ENCODE measurements around the gene ADAMTS2. TPM values are rescaled to one million over a fixed set of nuclear protein-coding genes. Genes with fewer than 3 reads are reported as not detected.

ADAMTS2 gene
- total RNA-seq, 2 experiments from 2014 or later: not detected

GRCh38 chr5:179376701-179377420, 31.6 kb upstream of the ADAMTS2 start:
- Mint-ChIP-seq H3K4me1 (ENCODE audit: low read depth) (no peaks in the 10 kb centered on the region), H3K27ac (no peak overlapping the region), H3K36me3 (ENCODE audit: low read depth) (no peaks in the 10 kb centered on the region), H3K27me3 (ENCODE audit: low read depth) (no peaks in the 10 kb centered on the region), H3K4me3 (no peak overlapping the region), H3K9me3 (no peaks in the 10 kb centered on the region)
- no peak for DNase-seq
- intact Hi-C loops (cut with micrococcal nuclease): no loop called here
- CTCF ChIA-PET: interaction anchor here (0.7 kb wide), 1 partner anchor 219 kb away, joined by 4 read pairs; no protein-coding TSS in a partner anchor

- intact Hi-C loops (cut with micrococcal nuclease): no loop called here
- Mint-ChIP-seq H3K27me3 (ENCODE audit: low read depth) (no peaks in the 10 kb centered on the region), H3K4me3 (no peak overlapping the region), H3K27ac (no peak overlapping the region), H3K9me3 (no peaks in the 10 kb centered on the region), H3K36me3 (ENCODE audit: low read depth) (no peaks in the 10 kb centered on the region), H3K4me1 (ENCODE audit: low read depth) (no peaks in the 10 kb centered on the region)
- no peak for DNase-seq
- CTCF ChIA-PET: interaction anchor here (0.7 kb wide), 1 partner anchor 220 kb away, joined by 4 read pairs; no protein-coding TSS in a partner anchor
Observed at GRCh38 chr5:179375831-179376365, 30.6 kb upstream of the ADAMTS2 start.

GRCh38 chr5:179375236-179375685, 30.0 kb upstream of the ADAMTS2 start:
- Mint-ChIP-seq H3K4me3 (no peak overlapping the region), H3K27me3 (ENCODE audit: low read depth) (no peaks in the 10 kb centered on the region), H3K9me3 (no peaks in the 10 kb centered on the region), H3K27ac (no peak overlapping the region), H3K4me1 (ENCODE audit: low read depth) (no peaks in the 10 kb centered on the region), H3K36me3 (ENCODE audit: low read depth) (no peaks in the 10 kb centered on the region)
- intact Hi-C loops (cut with micrococcal nuclease): no loop called here
- DNase-seq: no peak
- CTCF ChIA-PET: no interaction called here

- CTCF ChIA-PET: no interaction called here
- Mint-ChIP-seq H3K36me3 (ENCODE audit: low read depth) (no peaks in the 10 kb centered on the region), H3K4me3 (no peak overlapping the region), H3K27me3 (ENCODE audit: low read depth) (no peaks in the 10 kb centered on the region), H3K9me3 (no peaks in the 10 kb centered on the region), H3K27ac (no peak overlapping the region), H3K4me1 (ENCODE audit: low read depth) (no peaks in the 10 kb centered on the region)
- DNase-seq: no peak
- intact Hi-C loops (cut with micrococcal nuclease): no loop called here
Observed at GRCh38 chr5:179374506-179375235, 29.4 kb upstream of the ADAMTS2 start.

GRCh38 chr5:179373961-179374505, 28.8 kb upstream of the ADAMTS2 start:
- CTCF ChIA-PET: no interaction called here
- Mint-ChIP-seq H3K27me3 (ENCODE audit: low read depth) (no peaks in the 10 kb centered on the region), H3K9me3 (no peaks in the 10 kb centered on the region), H3K27ac (no peak overlapping the region), H3K4me3 (no peak overlapping the region), H3K4me1 (ENCODE audit: low read depth) (no peaks in the 10 kb centered on the region), H3K36me3 (ENCODE audit: low read depth) (no peaks in the 10 kb centered on the region)
- intact Hi-C loops (cut with micrococcal nuclease): no loop called here
- no peak for DNase-seq

- no peaks in the 10 kb centered on the region for H3K4me1 Mint-ChIP-seq (ENCODE audit: low read depth)
- H3K27me3 Mint-ChIP-seq (ENCODE audit: low read depth): no peaks in the 10 kb centered on the region
- H3K27ac Mint-ChIP-seq: no peak overlapping the region
- intact Hi-C loops (cut with micrococcal nuclease): no loop called here
- no peak for DNase-seq
- no peak overlapping the region for H3K4me3 Mint-ChIP-seq
- H3K9me3 Mint-ChIP-seq: no peaks in the 10 kb centered on the region
- CTCF ChIA-PET: no interaction called here
- no peaks in the 10 kb centered on the region for H3K36me3 Mint-ChIP-seq (ENCODE audit: low read depth)
Observed at GRCh38 chr5:179373101-179373934, 28.1 kb upstream of the ADAMTS2 start.

- Mint-ChIP-seq H3K27ac (no peak overlapping the region), H3K36me3 (ENCODE audit: low read depth) (no peaks in the 10 kb centered on the region), H3K4me1 (ENCODE audit: low read depth) (no peaks in the 10 kb centered on the region), H3K4me3 (no peak overlapping the region), H3K9me3 (no peaks in the 10 kb centered on the region), H3K27me3 (ENCODE audit: low read depth) (no peaks in the 10 kb centered on the region)
- CTCF ChIA-PET: interaction anchor here (1.1 kb wide), 1 partner anchor 10 kb away, joined by 3 read pairs; no protein-coding TSS in a partner anchor
- no peak for DNase-seq
- intact Hi-C loops (cut with micrococcal nuclease): no loop called here
Observed at GRCh38 chr5:179371681-179372680, 26.7 kb upstream of the ADAMTS2 start.

- CTCF ChIA-PET: interaction anchor here (1.1 kb wide), 1 partner anchor 10 kb away, joined by 3 read pairs; no protein-coding TSS in a partner anchor
- H3K9me3 Mint-ChIP-seq: no peaks in the 10 kb centered on the region
- no peaks in the 10 kb centered on the region for H3K27me3 Mint-ChIP-seq (ENCODE audit: low read depth)
- no peak overlapping the region for H3K27ac Mint-ChIP-seq
- intact Hi-C loops (cut with micrococcal nuclease): no loop called here
- DNase-seq: no peak
- H3K4me1 Mint-ChIP-seq (ENCODE audit: low read depth): no peaks in the 10 kb centered on the region
- no peaks in the 10 kb centered on the region for H3K36me3 Mint-ChIP-seq (ENCODE audit: low read depth)
- no peak overlapping the region for H3K4me3 Mint-ChIP-seq
Observed at GRCh38 chr5:179371121-179371510, 25.9 kb upstream of the ADAMTS2 start.

- Mint-ChIP-seq H3K4me1 (ENCODE audit: low read depth) (no peaks in the 10 kb centered on the region), H3K27ac (no peak overlapping the region), H3K4me3 (no peak overlapping the region), H3K27me3 (ENCODE audit: low read depth) (no peaks in the 10 kb centered on the region), H3K9me3 (no peaks in the 10 kb centered on the region), H3K36me3 (ENCODE audit: low read depth) (no peaks in the 10 kb centered on the region)
- no peak for DNase-seq
- CTCF ChIA-PET: no interaction called here
- intact Hi-C loops (cut with micrococcal nuclease): no loop called here
Observed at GRCh38 chr5:179370490-179371120, 25.3 kb upstream of the ADAMTS2 start.

GRCh38 chr5:179369530-179369884, 24.2 kb upstream of the ADAMTS2 start:
- intact Hi-C loops (cut with micrococcal nuclease): no loop called here
- no peaks in the 10 kb centered on the region for H3K9me3 Mint-ChIP-seq
- no peak overlapping the region for H3K4me3 Mint-ChIP-seq
- CTCF ChIA-PET: no interaction called here
- H3K27me3 Mint-ChIP-seq (ENCODE audit: low read depth): no peaks in the 10 kb centered on the region
- no peaks in the 10 kb centered on the region for H3K4me1 Mint-ChIP-seq (ENCODE audit: low read depth)
- no peak overlapping the region for H3K27ac Mint-ChIP-seq
- no peaks in the 10 kb centered on the region for H3K36me3 Mint-ChIP-seq (ENCODE audit: low read depth)
- DNase-seq: no peak

Data from activated naive CD4-positive, alpha-beta T cell treated with anti-CD3 and anti-CD28 coated beads for 36 hours (primary cell).